SU-DHL-6 (cell line): ENCODE measurements around the gene TXNRD3.

Source experiments
- H2AFZ ChIP-seq: fragments of 200-600 bp; sonication (generic); 2 replicates; pipeline ENCODE4 v1.6.1; 2014; ENCODE audit warnings: low read depth, mild to moderate bottlenecking, moderate library complexity, mixed read lengths, antibody characterized with exemption, low read length; ENCODE audit not compliant: severe bottlenecking
- H3F3A ChIP-seq: fragments of 200-600 bp; shearing (Covaris generic); 2 replicates; pipeline ENCODE4 v1.6.0; 2016; ENCODE audit warnings: antibody characterized with exemption, mild to moderate bottlenecking; ENCODE audit not compliant: insufficient read depth
- H3K27ac ChIP-seq: fragments of 200-600 bp; sonication (generic); 2 replicates; pipeline ENCODE4 v1.5.1; 2016; ENCODE audit warnings: low read depth, mild to moderate bottlenecking, low read length, moderate library complexity, mixed read lengths
- H3K27me3 ChIP-seq: fragments of 200-600 bp; sonication (generic), shearing (Covaris generic); 2 replicates; pipeline ENCODE4 v1.6.0; 2014; ENCODE audit warnings: mild to moderate bottlenecking, low read length
- H3K36me3 ChIP-seq: fragments of 200-600 bp; sonication (generic); 2 replicates; pipeline ENCODE4 v1.6.1; 2014; ENCODE audit warnings: mild to moderate bottlenecking, low read length, mixed read lengths
- H3K4me2 ChIP-seq: fragments of 300-600, 200-600 bp; shearing (Covaris generic), sonication (generic); 2 replicates; pipeline ENCODE4 v1.6.0; 2014; ENCODE audit warnings: low read length, low read depth, mild to moderate bottlenecking; ENCODE audit not compliant: poor library complexity, severe bottlenecking
- H3K4me3 ChIP-seq: fragments of 200-600 bp; sonication (generic); 2 replicates; pipeline ENCODE4 v1.5.1; 2014; ENCODE audit warnings: antibody characterized with exemption, low read length, mild to moderate bottlenecking, mixed read lengths; ENCODE audit not compliant: insufficient read depth, poor library complexity, severe bottlenecking
- H3K79me2 ChIP-seq: fragments of 200-600 bp; sonication (generic); 2 replicates; pipeline ENCODE4 v1.6.1; 2014; ENCODE audit warnings: mild to moderate bottlenecking, low read length, moderate library complexity; ENCODE audit not compliant: insufficient read depth
- H3K9ac ChIP-seq: fragments of 200-600 bp; sonication (generic); 2 replicates; pipeline ENCODE4 v1.7.0; 2014; ENCODE audit warnings: mild to moderate bottlenecking, low read length
- H3K9me2 ChIP-seq: fragments of 200-600 bp; sonication (generic); replicated peaks from 2 replicates; pipeline ENCODE4 v1.6.1; 2014; ENCODE audit warnings: low read length; ENCODE audit not compliant: insufficient read depth
- H3K9me3 ChIP-seq: fragments of 200-600 bp; sonication (generic); 2 replicates; pipeline ENCODE4 v1.6.1; 2014; ENCODE audit warnings: low read length, mixed read lengths; ENCODE audit not compliant: insufficient read depth
- H4K20me1 ChIP-seq: fragments of 200-600 bp; sonication (generic); 2 replicates; pipeline ENCODE4 v1.6.1; 2014; ENCODE audit warnings: low read depth, mild to moderate bottlenecking, antibody characterized with exemption, low read length, moderate library complexity, mixed read lengths
- CTCF ChIP-seq: fragments of 200-600 bp; sonication (generic); IDR thresholded peaks from one replicate; pipeline ENCODE4 v1.5.1; 2017; ENCODE audit warnings: antibody characterized with exemption, mild to moderate bottlenecking, low read length, moderate library complexity; ENCODE audit not compliant: insufficient read depth, poor library complexity, severe bottlenecking
- EZH2phosphoT487 ChIP-seq: fragments of 200-600 bp; sonication (generic), shearing (Covaris generic); conservative IDR thresholded peaks from 2 replicates; pipeline ENCODE4 v1.6.1; 2018; ENCODE audit warnings: mild to moderate bottlenecking, antibody characterized with exemption, low read length, moderate library complexity, mixed read lengths

TXNRD3 gene

GRCh38 chr3:126679831-126680666 lies 25.1 kb upstream of the TXNRD3 start:
- Histone ChIP-seq H3K4me3 (no peak overlapping the region), H3K9ac (no peak overlapping the region), H3K9me2 (no peaks in the 10 kb centered on the region), H3F3A (no peaks in the 10 kb centered on the region), H3K79me2 (no peaks in the 10 kb centered on the region), H3K27ac (no peak overlapping the region), H4K20me1 (no peaks in the 10 kb centered on the region), H3K9me3 (no peaks in the 10 kb centered on the region), H3K4me2 (no peak overlapping the region), H2AFZ (no peak overlapping the region), H3K36me3 (no peaks in the 10 kb centered on the region), H3K27me3 (no peaks in the 10 kb centered on the region)
- TF ChIP-seq EZH2phosphoT487 (no peak), CTCF (no peak)

DNA sequence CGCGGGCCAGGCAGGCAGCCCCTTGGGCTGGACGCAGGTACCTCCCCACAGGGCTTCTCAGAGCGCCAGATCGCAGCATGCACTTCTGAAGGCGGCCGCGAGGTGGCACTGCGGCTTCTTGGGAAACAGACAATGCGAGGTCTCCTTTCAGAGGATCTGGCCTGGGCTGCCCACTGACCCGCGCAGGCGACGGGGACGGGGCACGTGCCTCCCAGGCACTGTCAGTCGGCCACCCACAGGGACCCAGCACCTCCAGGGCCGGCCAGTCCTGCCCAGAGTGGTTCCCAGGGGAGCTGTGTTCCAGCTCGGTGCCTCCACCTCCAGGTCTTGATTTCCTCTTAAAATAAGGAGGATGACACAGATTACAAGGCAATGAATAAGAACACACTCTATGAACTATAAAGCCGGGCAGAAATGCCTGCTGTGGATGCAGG lies 24.4 kb upstream of the TXNRD3 start:
- Histone ChIP-seq H3K9me3 (no peaks in the 10 kb centered on the region), H3K9ac (peak overlapping the region; percentile 32; the same call in 1 of the 2 replicates), H3K27ac (no peak overlapping the region; the same call in 1 of the 2 replicates), H3F3A (no peaks in the 10 kb centered on the region), H4K20me1 (no peaks in the 10 kb centered on the region), H2AFZ (peak overlapping the region; percentile 49), H3K36me3 (no peaks in the 10 kb centered on the region), H3K9me2 (no peaks in the 10 kb centered on the region), H3K79me2 (no peaks in the 10 kb centered on the region), H3K27me3 (no peaks in the 10 kb centered on the region), H3K4me2 (peak overlapping the region; percentile 59), H3K4me3 (no peak overlapping the region)
- peak; percentile 81 for TF ChIP-seq CTCF
- no peak for TF ChIP-seq EZH2phosphoT487

GRCh38 chr3:126678693-126679317 lies 23.9 kb upstream of the TXNRD3 start:
- Histone ChIP-seq H3K79me2 (no peaks in the 10 kb centered on the region), H3K9me3 (no peaks in the 10 kb centered on the region), H3K9me2 (no peaks in the 10 kb centered on the region), H3K36me3 (peaks cover 3% of the 10 kb centered on the region; the same call in 1 of the 2 replicates), H3K27ac (no peak overlapping the region; the same call in 1 of the 2 replicates), H3K4me3 (no peak overlapping the region), H3F3A (no peaks in the 10 kb centered on the region), H3K4me2 (peak overlapping the region; percentile 59), H3K9ac (peak overlapping the region; percentile 32; the same call in 1 of the 2 replicates), H3K27me3 (no peaks in the 10 kb centered on the region), H2AFZ (peak overlapping the region; percentile 49), H4K20me1 (no peaks in the 10 kb centered on the region)
- no peak for TF ChIP-seq CTCF
- TF ChIP-seq EZH2phosphoT487, result no peak
